GM18499 (cell line): ENCODE data around the gene SH3PXD2A.

Source experiments
- ATAC-seq: cut with Tn5 transposase; IDR thresholded peaks from one replicate; pipeline ENCODE4 v1.9.1; 2021; ENCODE audit warnings: moderate number of reproducible peaks; ENCODE audit not compliant: insufficient read depth, unreplicated experiment

SH3PXD2A gene

GRCh38 chr10:103855424-103855823, at the start of gene SH3PXD2A:
Gene SH3PXD2A, minus strand, starts transcription at chr10:103855576. Its CDS starts 310 bp downstream, at chr10:103855266.
- no peak for ATAC-seq

- no peak for ATAC-seq
Measured at GRCh38 chr10:103901299-103901698, 45.9 kb upstream of the SH3PXD2A start.

GRCh38 chr10:103899312-103899711, 43.9 kb upstream of the SH3PXD2A start:
- ATAC-seq = no peak

- no peak for ATAC-seq
Measured at GRCh38 chr10:103897241-103897774, 41.9 kb upstream of the SH3PXD2A start.

- ATAC-seq = no peak
Measured at GRCh38 chr10:103896225-103896624, 40.8 kb upstream of the SH3PXD2A start.

- no peak for ATAC-seq
Measured at GRCh38 chr10:103895411-103896186, 40.2 kb upstream of the SH3PXD2A start.

GRCh38 chr10:103894441-103894864, 39.1 kb upstream of the SH3PXD2A start:
- no peak for ATAC-seq

- ATAC-seq = no peak
Measured at GRCh38 chr10:103893817-103894216, 38.4 kb upstream of the SH3PXD2A start.

GRCh38 chr10:103892181-103892580, 36.8 kb upstream of the SH3PXD2A start:
- ATAC-seq = no peak

GRCh38 chr10:103890688-103891087, 35.3 kb upstream of the SH3PXD2A start:
- ATAC-seq = no peak

GRCh38 chr10:103890194-103890658, 34.9 kb upstream of the SH3PXD2A start:
- ATAC-seq = no peak

GRCh38 chr10:103889121-103889720, 33.8 kb upstream of the SH3PXD2A start:
- ATAC-seq = no peak

GRCh38 chr10:103888113-103888841, 32.9 kb upstream of the SH3PXD2A start:
- no peak for ATAC-seq

- no peak for ATAC-seq
Measured at GRCh38 chr10:103885617-103886016, 30.2 kb upstream of the SH3PXD2A start.

GRCh38 chr10:103884681-103885139, 29.3 kb upstream of the SH3PXD2A start:
- no peak for ATAC-seq

- no peak for ATAC-seq
Measured at GRCh38 chr10:103882285-103883007, 27.1 kb upstream of the SH3PXD2A start.

- ATAC-seq = no peak
Measured at GRCh38 chr10:103881416-103882284, 26.3 kb upstream of the SH3PXD2A start.

GRCh38 chr10:103879831-103880230, 24.5 kb upstream of the SH3PXD2A start:
- no peak for ATAC-seq

GRCh38 chr10:103879409-103879808, 24.0 kb upstream of the SH3PXD2A start:
- ATAC-seq = no peak
